GM20000 (cell line): ENCODE measurements around the gene OR13G1.

Experiments used
- DNase-seq: peaks from one replicate; pipeline ENCODE4 v3.0.0; 2012; ENCODE audit warnings: low spot score
- TF ChIP-seq, protein P1 (sequence below): IDR thresholded peaks from 2 replicates; pipeline ENCODE4 v1.5.1; 2012; ENCODE audit warnings: mild to moderate bottlenecking, control low read depth; ENCODE audit errors: extremely low read depth, missing control alignments

The OR13G1 gene

DNA sequence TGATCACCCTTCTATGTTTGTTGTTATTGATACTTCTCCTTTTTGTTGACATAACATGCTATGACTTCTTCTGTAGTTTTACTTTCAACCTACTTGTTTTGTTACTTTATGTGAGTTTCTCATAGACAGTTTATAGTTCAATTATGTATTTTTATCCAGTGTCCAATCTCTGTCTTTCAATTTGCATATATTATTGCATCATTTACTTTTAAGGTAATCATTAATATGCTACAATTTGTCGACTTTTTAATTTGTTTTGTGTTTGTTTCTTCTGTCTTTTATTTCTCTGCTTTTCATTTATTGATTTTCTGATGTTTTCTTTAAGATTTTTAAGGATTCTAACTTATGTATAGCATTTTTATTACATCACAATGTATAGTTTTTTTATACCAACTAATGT lies 10.3 kb downstream of the OR13G1 start:
- no peak for DNase-seq
- TF ChIP-seq, protein P1, sequence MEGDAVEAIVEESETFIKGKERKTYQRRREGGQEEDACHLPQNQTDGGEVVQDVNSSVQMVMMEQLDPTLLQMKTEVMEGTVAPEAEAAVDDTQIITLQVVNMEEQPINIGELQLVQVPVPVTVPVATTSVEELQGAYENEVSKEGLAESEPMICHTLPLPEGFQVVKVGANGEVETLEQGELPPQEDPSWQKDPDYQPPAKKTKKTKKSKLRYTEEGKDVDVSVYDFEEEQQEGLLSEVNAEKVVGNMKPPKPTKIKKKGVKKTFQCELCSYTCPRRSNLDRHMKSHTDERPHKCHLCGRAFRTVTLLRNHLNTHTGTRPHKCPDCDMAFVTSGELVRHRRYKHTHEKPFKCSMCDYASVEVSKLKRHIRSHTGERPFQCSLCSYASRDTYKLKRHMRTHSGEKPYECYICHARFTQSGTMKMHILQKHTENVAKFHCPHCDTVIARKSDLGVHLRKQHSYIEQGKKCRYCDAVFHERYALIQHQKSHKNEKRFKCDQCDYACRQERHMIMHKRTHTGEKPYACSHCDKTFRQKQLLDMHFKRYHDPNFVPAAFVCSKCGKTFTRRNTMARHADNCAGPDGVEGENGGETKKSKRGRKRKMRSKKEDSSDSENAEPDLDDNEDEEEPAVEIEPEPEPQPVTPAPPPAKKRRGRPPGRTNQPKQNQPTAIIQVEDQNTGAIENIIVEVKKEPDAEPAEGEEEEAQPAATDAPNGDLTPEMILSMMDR: no peak

DNA sequence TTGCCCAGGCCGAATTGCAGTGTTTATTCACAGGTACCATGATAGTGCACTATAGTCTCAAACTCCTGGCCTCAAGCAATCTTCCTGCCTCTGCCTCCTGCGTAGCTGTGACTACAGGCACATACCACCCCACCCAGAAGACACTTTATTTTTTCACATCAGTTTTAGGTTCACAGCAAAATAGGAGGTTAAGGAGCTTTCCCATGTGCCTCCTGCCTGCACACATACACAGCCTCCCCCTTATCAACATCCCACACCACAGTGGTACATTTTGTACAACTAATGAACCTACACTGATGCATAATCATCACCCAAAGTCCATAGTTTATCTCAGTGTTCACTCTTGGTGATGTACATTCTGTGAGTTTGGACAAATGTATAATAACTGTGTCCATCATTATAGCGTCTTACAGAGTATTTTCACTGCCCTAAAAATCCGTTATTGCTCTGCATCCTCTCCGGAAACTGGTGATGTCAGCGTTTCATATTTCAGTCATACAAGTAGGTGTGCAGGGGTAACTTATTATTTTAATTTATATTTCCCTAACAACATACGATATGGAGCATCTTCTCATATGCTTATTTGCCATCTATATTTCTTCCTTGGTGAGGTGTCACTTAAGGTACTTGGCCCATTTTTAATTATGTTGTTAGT lies 23.2 kb downstream of the OR13G1 start:
- DNase-seq: no peak
- TF ChIP-seq, protein P1: no peak

DNA sequence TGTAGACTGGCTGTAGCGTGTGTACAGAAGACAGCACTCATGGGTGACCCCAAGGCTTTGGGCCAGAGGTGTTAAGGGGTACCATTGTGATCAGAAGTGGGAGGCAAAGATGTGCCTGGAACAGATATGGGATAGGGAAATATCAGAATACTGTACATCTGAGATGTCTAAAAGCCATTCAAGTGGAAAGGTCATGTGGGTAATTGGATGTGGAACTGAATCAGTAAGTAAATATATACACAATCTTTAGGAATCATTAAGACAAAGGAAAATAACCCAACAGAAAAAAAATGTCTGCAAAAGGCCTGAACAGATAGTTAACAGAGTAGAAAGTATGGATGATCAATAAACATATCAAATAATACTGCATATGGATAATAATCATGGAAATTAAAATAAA lies 26.5 kb downstream of the OR13G1 start:
- TF ChIP-seq, protein P1: no peak
- DNase-seq: no peak

DNA sequence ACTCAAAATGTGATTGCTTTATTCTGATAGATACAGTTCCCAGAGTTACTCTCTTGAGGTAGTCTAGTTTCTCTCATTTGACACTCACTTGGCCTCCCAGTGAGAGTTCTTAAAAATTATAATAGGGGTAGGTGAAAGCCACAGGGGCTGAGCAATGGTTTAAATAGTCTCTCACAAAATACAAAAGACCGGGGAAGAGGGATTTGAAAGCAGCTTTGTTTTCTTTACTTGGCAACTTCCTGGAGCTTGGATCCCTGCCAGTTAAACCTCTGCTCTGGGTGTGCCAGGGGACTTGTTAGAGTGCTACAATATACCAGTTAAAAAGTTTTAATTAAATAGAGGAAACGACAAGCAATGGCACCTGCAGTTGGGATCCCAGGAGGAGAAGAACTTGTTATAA lies 31.7 kb downstream of the OR13G1 start:
- TF ChIP-seq, protein P1: no peak
- no peak for DNase-seq

DNA sequence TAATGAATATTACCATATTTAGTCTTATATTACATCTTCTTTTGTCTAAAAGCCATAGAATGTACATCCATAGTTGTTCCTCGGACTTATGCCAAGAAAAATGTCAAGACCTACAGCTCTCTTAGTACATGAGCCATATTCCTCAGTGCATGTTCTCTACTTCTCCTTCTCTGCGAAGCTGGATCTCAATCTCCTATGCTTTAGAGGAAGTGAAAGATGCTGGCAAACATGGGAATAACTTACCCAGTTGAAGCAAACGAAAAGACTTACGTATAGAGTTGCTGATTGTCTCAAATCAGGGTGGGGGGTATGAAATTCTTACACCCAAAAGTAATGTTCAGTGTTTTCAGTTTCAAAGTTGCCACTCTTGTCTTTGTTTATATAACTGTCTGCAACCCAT lies 32.7 kb downstream of the OR13G1 start:
- TF ChIP-seq, protein P1: no peak

DNA sequence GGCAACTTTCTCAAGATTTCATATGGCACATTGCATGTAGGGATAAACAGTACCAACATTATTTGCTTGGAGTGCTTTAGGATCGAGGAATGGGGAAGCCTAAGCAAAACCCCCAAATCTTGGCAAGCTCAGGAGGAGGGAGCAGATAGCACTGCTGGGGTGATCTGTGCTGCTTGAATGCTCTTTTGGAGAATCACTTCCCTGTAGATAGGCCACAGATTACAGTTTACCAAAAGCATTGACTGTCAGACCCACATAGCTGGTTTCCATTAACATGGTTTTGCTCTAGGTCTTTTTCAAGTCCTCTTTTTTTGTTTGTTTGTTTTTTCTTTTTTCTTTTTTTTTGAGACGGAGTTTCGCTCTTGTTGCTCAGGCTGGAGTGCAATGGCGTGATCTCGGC lies 36.8 kb downstream of the OR13G1 start:
- TF ChIP-seq, protein P1: no peak
- DNase-seq: no peak

More for the DNA sequence above, 32.7 kb downstream of the OR13G1 start:
- no peak for DNase-seq

DNA sequence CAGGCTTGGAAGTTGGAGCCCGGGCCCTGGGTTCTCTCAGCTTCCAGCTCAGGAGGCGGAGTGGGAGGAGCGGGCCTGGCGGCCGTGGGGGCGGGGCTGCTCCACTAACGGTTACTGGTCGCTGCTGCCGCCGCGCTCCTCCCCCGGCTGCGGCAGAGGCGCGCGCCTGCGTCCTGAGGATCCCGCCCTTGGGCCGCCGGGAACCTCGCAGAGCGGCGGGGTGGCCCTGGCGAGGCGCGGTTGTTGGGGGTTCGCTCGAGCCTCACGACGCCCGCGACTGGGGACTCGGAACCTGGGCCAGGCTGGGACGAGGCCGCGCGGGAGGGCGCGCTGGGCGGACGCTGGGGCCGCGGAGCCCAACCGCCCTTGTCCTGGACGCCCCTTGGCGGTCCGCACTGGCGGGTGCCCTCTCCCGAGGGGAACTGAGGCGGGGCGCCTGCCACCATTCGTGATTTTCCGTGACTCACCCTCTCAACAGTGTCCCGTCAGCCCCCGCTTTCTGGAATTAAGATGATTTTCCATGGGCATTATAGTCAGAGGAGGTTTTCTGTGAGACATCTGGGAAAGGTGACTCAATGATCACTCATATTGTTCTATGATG lies 40.1 kb downstream of the OR13G1 start:
- no peak for DNase-seq
- TF ChIP-seq, protein P1: no peak
